Hematopoietic multipotent progenitor cell treated with erythropoietin and hydrocortisone succinate and interleukin-3 and kit ligand, for 6 days (in vitro differentiated cells): Measurements from ENCODE around the gene SUCO.
"Not testable (repeated sequence)": the region's sequence is repeated elsewhere in the genome, so short reads cannot be mapped to it uniquely, and the experiment has no call there.

Experiments used
- DNase-seq: peaks from one replicate; pipeline ENCODE4 v3.0.0-alpha.2; 2015

The SUCO gene

GRCh38 chr1:172613294-172613693, 80.3 kb downstream of the SUCO start:
- no peak for DNase-seq

- no peak for DNase-seq
Measured at GRCh38 chr1:172616195-172616594, 83.2 kb downstream of the SUCO start.

- no peak for DNase-seq
Measured at GRCh38 chr1:172616636-172617035, 83.7 kb downstream of the SUCO start.

- not testable (repeated sequence) for DNase-seq
Measured at GRCh38 chr1:172620603-172621002, 87.7 kb downstream of the SUCO start.

GRCh38 chr1:172622541-172622940, 89.6 kb downstream of the SUCO start:
- DNase-seq, result no peak

GRCh38 chr1:172623748-172624147, 90.8 kb downstream of the SUCO start:
- no peak for DNase-seq

GRCh38 chr1:172626845-172627244, 93.9 kb downstream of the SUCO start:
- no peak for DNase-seq

- DNase-seq, result no peak
Measured at GRCh38 chr1:172627702-172628101, 94.8 kb downstream of the SUCO start.

- no peak for DNase-seq
Measured at GRCh38 chr1:172628401-172628800, 95.5 kb downstream of the SUCO start.

GRCh38 chr1:172629170-172629569, 96.2 kb downstream of the SUCO start:
- no peak for DNase-seq

- no peak for DNase-seq
Measured at GRCh38 chr1:172629638-172630037, 96.7 kb downstream of the SUCO start.

GRCh38 chr1:172630056-172630818, 97.3 kb downstream of the SUCO start:
- no peak for DNase-seq

- no peak for DNase-seq
Measured at GRCh38 chr1:172630868-172631267, 97.9 kb downstream of the SUCO start.

GRCh38 chr1:172637522-172637921, 104.6 kb downstream of the SUCO start:
- peak; percentile 52 for DNase-seq

- DNase-seq, result no peak
Measured at GRCh38 chr1:172638249-172638648, 105.3 kb downstream of the SUCO start.

GRCh38 chr1:172638885-172639831, 106.2 kb downstream of the SUCO start:
- DNase-seq, result peak; percentile 30

- DNase-seq, result no peak
Measured at GRCh38 chr1:172640111-172640510, 107.2 kb downstream of the SUCO start.

GRCh38 chr1:172641492-172641891, 108.5 kb downstream of the SUCO start:
- no peak for DNase-seq

- DNase-seq, result no peak
Measured at GRCh38 chr1:172642970-172643369, 110.0 kb downstream of the SUCO start.

- DNase-seq, result no peak
Measured at GRCh38 chr1:172646653-172647052, 113.7 kb downstream of the SUCO start.

GRCh38 chr1:172647110-172647564, 114.2 kb downstream of the SUCO start:
- no peak for DNase-seq

- DNase-seq, result no peak
Measured at GRCh38 chr1:172647987-172648386, 115.0 kb downstream of the SUCO start.

GRCh38 chr1:172650474-172651193, 117.7 kb downstream of the SUCO start:
- DNase-seq, result no peak
